CD14-positive monocyte (primary cell): Measurements from ENCODE around the gene TTLL11. TPM values are rescaled to one million over a fixed set of nuclear protein-coding genes. Genes with fewer than 3 reads are reported as not detected.

Source experiments
- DNase-seq, 3 donors: peaks; one replicate each; pipeline ENCODE4 v3.0.0-alpha.2; 2011 to 2022
- H2AFZ ChIP-seq: 2 replicates; pipeline ENCODE4 v1.6.0; 2012; ENCODE audit warnings: mild to moderate bottlenecking, low read depth, low read length, inconsistent platforms; ENCODE audit not compliant: insufficient read depth, poor library complexity, severe bottlenecking
- H3K27ac ChIP-seq, 2 donors: 1 replicate in 1 of 2; 2 replicates in 1 of 2; pipeline ENCODE4 v1.5.1; 2012 to 2013; ENCODE audit warnings: low read length in 2 of 2, control low read depth in 1 of 2, inconsistent platforms in 1 of 2, low read depth in 1 of 2, mild to moderate bottlenecking in 1 of 2
- H3K27me3 ChIP-seq, 2 donors: one replicate each; pipeline versions ENCODE4 v1.6.0 to v1.6.1; 2011 to 2013; ENCODE audit warnings: low read length in 2 of 2; ENCODE audit not compliant: control insufficient read depth in 2 of 2, insufficient read depth in 2 of 2
- H3K36me3 ChIP-seq, 2 donors: replicated peaks in 1 of 2; 1 replicate in 1 of 2; 2 replicates in 1 of 2; pipeline versions ENCODE4 v1.5.1 to v1.6.1; 2012 to 2013; ENCODE audit warnings: low read length in 2 of 2, control low read depth in 1 of 2, inconsistent platforms in 1 of 2, mild to moderate bottlenecking in 1 of 2; ENCODE audit not compliant: insufficient read depth in 2 of 2, control insufficient read depth in 1 of 2
- H3K4me1 ChIP-seq, 2 donors: 1 replicate in 1 of 2; 2 replicates in 1 of 2; pipeline versions ENCODE4 v1.5.1 to v1.6.1; 2012 to 2013; ENCODE audit warnings: low read length in 2 of 2, control low read depth in 1 of 2, inconsistent platforms in 1 of 2, mild to moderate bottlenecking in 1 of 2, moderate library complexity in 1 of 2; ENCODE audit not compliant: insufficient read depth in 2 of 2, control insufficient read depth in 1 of 2
- H3K4me2 ChIP-seq: replicated peaks from 2 replicates; pipeline ENCODE3; 2012; ENCODE audit warnings: low read length, moderate library complexity, mild to moderate bottlenecking; ENCODE audit not compliant: poor library complexity, severe bottlenecking; ENCODE audit errors: extremely low read depth
- H3K4me3 ChIP-seq, 3 experiments: fragments of 200-600 bp in 1 of 3; sonication (generic) in 1 of 3; replicated peaks in 1 of 3; 1 replicate in 2 of 3; 2 replicates in 1 of 3; pipeline ENCODE4 v1.5.1; 2011 to 2013; ENCODE audit warnings: low read length in 3 of 3, mild to moderate bottlenecking in 3 of 3, control low read depth in 2 of 3, low read depth in 2 of 3, inconsistent platforms in 1 of 3, moderate library complexity in 1 of 3
- H3K79me2 ChIP-seq: 2 replicates; pipeline ENCODE4 v1.6.0; 2012; ENCODE audit warnings: mild to moderate bottlenecking, control low read depth, inconsistent platforms, low read length, moderate library complexity; ENCODE audit not compliant: insufficient read depth
- H3K9ac ChIP-seq: 2 replicates; pipeline ENCODE4 v1.6.0; 2017; ENCODE audit warnings: low read length, mild to moderate bottlenecking; ENCODE audit not compliant: insufficient read depth, poor library complexity, severe bottlenecking
- H3K9me3 ChIP-seq, 2 donors: replicated peaks in 1 of 2; 1 replicate in 1 of 2; 2 replicates in 1 of 2; pipeline versions ENCODE4 v1.5.1 to v1.6.1; 2012 to 2013; ENCODE audit warnings: low read length in 2 of 2, control low read depth in 1 of 2; ENCODE audit not compliant: control insufficient read depth in 1 of 2, insufficient read depth in 1 of 2
- H4K20me1 ChIP-seq: 2 replicates; pipeline ENCODE4 v1.6.0; 2012; ENCODE audit warnings: mild to moderate bottlenecking, low read length, control low read depth, moderate library complexity; ENCODE audit not compliant: insufficient read depth
- H3K27ac Mint-ChIP-seq, 7 donors: one replicate each; pipeline ENCODE4 v1.8.0; 2020; ENCODE audit warnings: mild to moderate bottlenecking in 7 of 7, mixed read lengths in 7 of 7, moderate library complexity in 6 of 7, inconsistent platforms in 2 of 7
- H3K27me3 Mint-ChIP-seq, 3 donors: one replicate each; pipeline ENCODE4 v1.8.0; 2021 to 2022; ENCODE audit warnings: low read depth in 3 of 3, mild to moderate bottlenecking in 3 of 3, mixed read lengths in 3 of 3, moderate library complexity in 3 of 3, inconsistent platforms in 1 of 3
- H3K36me3 Mint-ChIP-seq, 2 donors: one replicate each; pipeline ENCODE4 v1.8.0; 2020; ENCODE audit warnings: mixed read lengths in 2 of 2, inconsistent platforms in 1 of 2, mild to moderate bottlenecking in 1 of 2
- H3K4me1 Mint-ChIP-seq: one replicate; pipeline ENCODE4 v1.8.0; 2020; ENCODE audit warnings: mild to moderate bottlenecking, mixed read lengths
- H3K4me3 Mint-ChIP-seq, 2 donors: one replicate each; pipeline ENCODE4 v1.8.0; 2020; ENCODE audit warnings: mild to moderate bottlenecking in 2 of 2, mixed read lengths in 2 of 2, moderate library complexity in 1 of 2
- H3K9me3 Mint-ChIP-seq, 7 donors: one replicate each; pipeline ENCODE4 v1.8.0; 2020 to 2022; ENCODE audit warnings: mixed read lengths in 7 of 7, mild to moderate bottlenecking in 6 of 7, moderate library complexity in 6 of 7, inconsistent platforms in 2 of 7
- CTCF ChIP-seq: fragments of 200-600 bp; IDR thresholded peaks from one replicate; pipeline ENCODE4 v1.8.0; 2022; ENCODE audit warnings: antibody characterized with exemption, mild to moderate bottlenecking
- WGBS: methylation state at CpG from one replicate; pipeline ENCODE4 v1.1.5; 2013; ENCODE audit warnings: missing lambda C conversion rate; ENCODE audit not compliant: insufficient coverage; 5-methylcytosine and 5-hydroxymethylcytosine counted together
- intact Hi-C, 2 donors: fragments of 100-400 bp; cut with micrococcal nuclease; formaldehyde crosslinking; loops; one replicate each; pipeline versions ENCODE4 v1.15.0 to v1.15.1; 2023
- polyA plus RNA-seq, 3 donors: library from polyadenylated mRNA; depleted of rRNA in 1 of 3; unstranded in 2 of 3; stranded (reverse) in 1 of 3; fragments of 300-500 nt in 2 of 3; fragments of >200 nt in 1 of 3; fragmentation: Illumina TruSeq in 2 of 3; gene quantifications; 1 replicate in 2 of 3; 2 replicates in 1 of 3; pipeline ENCODE4 v1.2.3, GENCODE V29; 2012 to 2021

The TTLL11 gene
- polyA plus RNA-seq, 3 donors: 2.9 to 3.5 (median 3.1) TPM

GRCh38 chr9:121786998-121787422 lies 306.1 kb downstream of the TTLL11 start:
- H3K4me1 ChIP-seq: no peaks in the 10 kb centered on the region
- Mint-ChIP-seq H3K27me3 (peaks cover 5 to 14% (median 13%) of the 10 kb centered on the region in 3 donors), H3K27ac (no peak overlapping the region), H3K4me1 (peaks cover 4% of the 10 kb centered on the region), H3K9me3 (no peaks in the 10 kb centered on the region), H3K36me3 (no peaks in the 10 kb centered on the region), H3K4me3 (no peak overlapping the region)
- no peaks in the 10 kb centered on the region for H3K36me3 ChIP-seq
- no peak for TF ChIP-seq CTCF
- H3K4me3 ChIP-seq: no peak overlapping the region
- no peak overlapping the region for H3K9ac ChIP-seq
- no peak for DNase-seq
- intact Hi-C loops: no loop called here
- H3K9me3 ChIP-seq: no peaks in the 10 kb centered on the region
- WGBS: 96% methylated on average over 6 of the region's 8 CpGs
- no peaks in the 10 kb centered on the region for H4K20me1 ChIP-seq
- no peaks in the 10 kb centered on the region for H3K79me2 ChIP-seq
- no peaks in the 10 kb centered on the region for H3K27me3 ChIP-seq
- no peak overlapping the region for H3K27ac ChIP-seq
- H3K4me2 ChIP-seq: no peak overlapping the region
- no peak overlapping the region for H2AFZ ChIP-seq

GRCh38 chr9:121786543-121786948 lies 306.6 kb downstream of the TTLL11 start:
- H3K27ac Mint-ChIP-seq: no peak overlapping the region
- intact Hi-C loops: no loop called here
- TF ChIP-seq CTCF: no peak

More at GRCh38 chr9:121786543-121786948, 306.6 kb downstream of the TTLL11 start:
- H3K9me3 ChIP-seq: no peaks in the 10 kb centered on the region
- H3K79me2 ChIP-seq: no peaks in the 10 kb centered on the region
- no peak overlapping the region for H3K27ac ChIP-seq
- no peak overlapping the region for H2AFZ ChIP-seq
- 96% methylated on average over 5 of the region's 5 CpGs for WGBS
- H3K27me3 ChIP-seq: no peaks in the 10 kb centered on the region
- Mint-ChIP-seq H3K4me3 (no peak overlapping the region), H3K27me3 (peaks cover 5 to 13% (median 13%) of the 10 kb centered on the region in 3 donors), H3K9me3 (no peaks in the 10 kb centered on the region), H3K36me3 (no peaks in the 10 kb centered on the region), H3K4me1 (peaks cover 4% of the 10 kb centered on the region)
- no peak overlapping the region for H3K4me3 ChIP-seq
- H3K36me3 ChIP-seq: no peaks in the 10 kb centered on the region
- H3K9ac ChIP-seq: no peak overlapping the region
- no peak overlapping the region for H3K4me2 ChIP-seq
- no peaks in the 10 kb centered on the region for H4K20me1 ChIP-seq
- DNase-seq: no peak
- no peaks in the 10 kb centered on the region for H3K4me1 ChIP-seq
